Stimulated activated CD4-positive, alpha-beta T cell treated with anti-CD3 and anti-CD28 coated beads, Interleukin-2, amount 100 ng/mL, for 24 hours (primary cell): Measurements from ENCODE around the gene MICALL2.

Experiments used
- DNase-seq, 2 donors: peaks; one replicate each; pipeline ENCODE4 v3.0.0-alpha.2; 2020

The MICALL2 gene

DNA sequence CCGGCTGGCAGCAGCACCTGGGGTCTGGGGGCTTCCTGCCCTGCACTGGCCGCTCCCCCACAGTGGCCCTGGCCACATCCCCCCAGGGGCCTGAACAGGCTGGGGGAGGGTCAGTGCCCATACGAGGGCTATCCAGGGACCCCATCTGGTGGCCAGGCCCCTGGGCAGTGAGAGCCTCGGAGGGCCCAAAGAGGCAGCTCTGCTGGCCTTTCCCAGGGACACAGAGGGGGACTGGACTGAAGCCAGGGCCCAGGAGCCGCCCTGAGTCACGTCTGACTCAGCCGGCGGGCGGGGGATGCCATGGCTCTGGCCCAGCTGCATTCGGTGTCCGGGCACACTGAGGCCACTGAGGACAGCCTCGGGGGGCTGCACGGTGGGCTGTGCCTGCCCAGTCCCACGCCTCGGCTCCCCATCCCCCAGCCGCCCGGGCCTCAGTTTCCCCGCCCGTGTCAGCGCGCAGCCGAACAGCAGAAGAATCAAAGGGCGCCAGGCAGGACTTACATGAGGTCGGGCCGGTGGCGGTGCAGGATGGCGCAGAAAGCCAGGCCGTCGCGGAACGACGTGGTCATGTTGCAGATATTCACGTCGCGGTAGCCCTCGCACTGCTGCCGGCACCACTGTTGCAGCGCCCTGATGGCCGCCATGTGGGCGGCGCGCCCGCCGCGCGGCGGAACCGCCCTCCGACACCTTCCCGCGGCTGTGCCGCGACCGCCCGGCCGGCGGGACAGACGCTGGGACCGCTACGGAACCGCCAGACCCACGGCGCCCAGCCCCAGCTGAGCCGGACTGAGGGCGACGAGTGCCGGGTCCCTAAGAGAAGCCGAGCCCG lies at the start of gene MICALL2:
MICALL2 (minus strand) TSS at position 788 of the 829 bp plus-strand sequence; CDS start at position 644, 144 bp downstream.
- DNase-seq: peak; percentile 40 to 50

DNA sequence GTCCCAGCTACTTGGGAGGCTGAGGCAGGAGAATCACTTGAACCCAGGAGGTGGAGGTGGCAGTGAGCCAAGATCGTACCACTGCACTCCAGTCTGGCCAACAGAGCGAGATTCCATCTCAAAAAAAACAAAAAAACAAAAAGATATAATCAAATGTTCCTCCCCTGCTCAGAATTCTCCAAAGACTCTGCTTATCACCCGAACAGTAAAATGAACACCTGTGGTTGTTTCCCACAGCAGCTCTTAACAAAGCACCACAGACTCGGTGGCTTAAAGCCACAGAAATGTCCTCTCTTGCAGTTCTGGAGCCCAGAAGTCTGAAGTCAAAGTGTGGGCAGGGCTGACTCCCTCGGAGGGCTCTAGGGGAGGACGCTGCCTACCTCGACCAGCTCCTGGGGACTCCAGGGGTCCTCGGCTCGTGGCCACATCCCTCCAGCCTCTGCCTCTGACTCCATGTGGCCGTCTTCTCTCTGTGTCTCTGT lies 49.0 kb upstream of the MICALL2 start:
- no peak for DNase-seq

DNA sequence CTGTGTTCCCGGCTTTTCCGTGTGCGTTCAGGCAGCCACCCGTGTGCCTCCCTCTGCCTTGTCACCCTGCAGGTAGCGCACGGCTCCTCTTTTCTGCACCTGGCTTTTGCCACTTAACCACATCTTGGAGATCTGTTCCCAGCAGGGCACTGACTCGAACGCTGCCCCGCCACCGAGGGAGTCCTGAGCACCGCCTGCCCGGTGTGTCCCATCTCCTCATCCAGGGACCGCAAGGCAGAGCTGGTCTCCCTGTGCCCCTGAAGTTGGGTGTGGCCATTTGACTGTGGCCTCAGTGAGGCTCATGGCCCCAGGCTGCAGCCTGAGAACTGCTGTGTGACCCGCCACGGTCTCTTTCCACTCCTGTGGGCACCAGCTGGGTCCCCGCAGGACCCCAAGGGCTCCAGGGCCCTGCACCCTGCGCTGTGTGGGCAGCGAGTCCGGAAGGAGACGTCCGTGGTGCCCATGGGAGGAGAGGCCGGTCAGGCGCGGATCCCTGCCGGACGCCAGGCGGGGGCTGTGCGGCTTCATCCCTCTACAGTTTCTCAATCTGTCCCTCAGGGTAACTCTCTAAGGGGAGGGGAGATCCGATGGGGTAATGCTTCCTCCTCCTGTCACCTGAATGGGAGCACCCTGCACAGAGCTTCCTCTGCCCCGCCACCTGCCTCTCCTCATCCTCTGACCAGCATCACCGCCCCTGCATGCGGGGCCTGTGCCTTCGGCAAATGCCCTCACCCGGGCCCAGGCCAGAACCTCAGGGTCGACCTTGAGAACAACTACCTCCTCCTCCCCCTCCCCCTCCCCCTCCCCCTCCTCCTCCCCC lies 46.7 kb upstream of the MICALL2 start:
- peak in 1 of 2 donors; percentile 17 for DNase-seq

DNA sequence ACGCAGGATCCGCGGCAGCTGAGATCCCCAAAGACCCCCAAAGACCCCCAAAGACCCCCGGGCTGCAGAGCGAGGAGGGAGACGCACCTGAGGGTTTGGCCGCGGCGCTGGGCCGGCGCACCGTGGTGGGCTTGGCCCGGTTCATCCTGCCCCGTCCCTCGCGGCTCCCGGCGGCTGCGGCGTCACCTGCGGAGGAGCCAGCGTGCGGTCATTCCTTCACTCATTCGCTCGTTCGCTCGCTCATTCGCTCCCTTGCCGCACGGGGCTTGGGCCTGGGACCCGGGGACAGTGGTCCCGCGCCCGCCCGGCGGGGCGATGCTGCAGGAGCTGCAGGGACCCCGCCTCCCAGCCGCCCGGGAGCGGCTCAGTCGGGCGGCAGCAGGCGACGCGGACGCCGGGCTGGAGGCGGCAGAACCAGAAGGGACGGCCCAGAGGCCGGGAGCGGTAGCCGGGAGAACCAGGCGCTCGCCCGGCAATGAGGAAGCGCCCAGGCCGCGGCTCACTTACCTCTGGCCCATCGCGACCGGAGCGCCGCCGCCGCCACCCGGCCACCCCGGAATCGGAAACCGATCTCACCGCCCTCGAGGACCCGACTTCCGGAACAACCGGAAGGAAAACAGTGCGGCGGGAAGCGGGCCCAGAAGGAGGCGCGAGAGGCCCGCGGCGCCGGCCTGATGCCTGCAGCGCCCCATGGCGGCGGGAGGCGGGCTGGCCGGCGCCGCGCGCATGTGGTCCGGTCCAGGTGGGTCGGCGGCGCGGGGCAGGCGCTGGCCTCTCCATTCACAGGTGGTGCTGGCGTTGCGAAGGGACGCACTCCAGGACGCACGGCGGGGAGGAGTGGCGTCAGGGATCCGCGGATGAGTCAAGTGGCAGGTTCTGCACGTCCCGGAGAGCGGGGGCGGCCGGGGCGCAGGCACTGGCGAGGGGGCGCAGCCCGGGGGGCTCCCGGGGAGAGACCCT lies 44.8 kb upstream of the MICALL2 start, which contains the start of gene INTS1:
INTS1 (minus strand) TSS at position 574 of the 960 bp plus-strand sequence; CDS start at position 145, 429 bp downstream.
- peak; percentile 91 for DNase-seq

DNA sequence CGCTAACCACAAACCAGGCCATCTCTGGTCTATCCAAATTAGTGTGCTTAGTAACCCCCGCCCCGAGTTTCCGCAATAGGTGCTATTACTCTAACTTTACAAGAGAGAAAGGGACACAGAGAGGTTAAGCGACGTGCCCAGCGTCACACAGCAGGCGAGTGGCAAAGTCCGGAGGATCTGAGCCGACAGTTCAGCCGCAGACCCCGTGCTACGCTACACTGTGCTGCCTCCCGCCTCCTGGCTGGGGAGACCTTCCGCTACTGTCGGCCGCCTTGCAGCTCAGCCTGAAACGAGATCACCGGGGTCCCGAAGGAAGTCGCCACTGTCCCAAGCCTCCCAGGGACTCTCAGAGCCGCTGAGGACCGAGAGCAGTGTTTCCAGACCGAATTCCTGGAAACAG lies 44.1 kb upstream of the MICALL2 start:
- DNase-seq: no peak

DNA sequence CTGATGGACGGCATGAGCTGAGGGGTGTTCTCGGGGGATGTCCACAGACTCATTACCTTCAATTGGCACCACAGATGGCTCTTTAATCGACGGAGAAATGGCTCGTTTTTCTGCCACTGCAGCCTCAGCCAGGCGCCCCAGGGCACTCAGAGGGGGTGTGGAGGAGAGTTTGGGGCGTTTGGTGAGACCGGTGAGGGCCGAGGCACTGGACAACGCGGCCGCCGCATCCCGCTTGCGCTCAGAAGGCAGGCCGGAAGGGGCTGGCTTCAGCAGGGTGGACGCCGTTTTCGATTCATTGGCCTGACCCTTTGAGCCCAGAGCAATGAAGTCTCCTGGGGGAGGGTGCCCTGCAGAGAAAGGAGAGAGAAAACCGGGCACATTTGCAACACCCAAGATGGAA lies 43.6 kb upstream of the MICALL2 start:
- DNase-seq: no peak

DNA sequence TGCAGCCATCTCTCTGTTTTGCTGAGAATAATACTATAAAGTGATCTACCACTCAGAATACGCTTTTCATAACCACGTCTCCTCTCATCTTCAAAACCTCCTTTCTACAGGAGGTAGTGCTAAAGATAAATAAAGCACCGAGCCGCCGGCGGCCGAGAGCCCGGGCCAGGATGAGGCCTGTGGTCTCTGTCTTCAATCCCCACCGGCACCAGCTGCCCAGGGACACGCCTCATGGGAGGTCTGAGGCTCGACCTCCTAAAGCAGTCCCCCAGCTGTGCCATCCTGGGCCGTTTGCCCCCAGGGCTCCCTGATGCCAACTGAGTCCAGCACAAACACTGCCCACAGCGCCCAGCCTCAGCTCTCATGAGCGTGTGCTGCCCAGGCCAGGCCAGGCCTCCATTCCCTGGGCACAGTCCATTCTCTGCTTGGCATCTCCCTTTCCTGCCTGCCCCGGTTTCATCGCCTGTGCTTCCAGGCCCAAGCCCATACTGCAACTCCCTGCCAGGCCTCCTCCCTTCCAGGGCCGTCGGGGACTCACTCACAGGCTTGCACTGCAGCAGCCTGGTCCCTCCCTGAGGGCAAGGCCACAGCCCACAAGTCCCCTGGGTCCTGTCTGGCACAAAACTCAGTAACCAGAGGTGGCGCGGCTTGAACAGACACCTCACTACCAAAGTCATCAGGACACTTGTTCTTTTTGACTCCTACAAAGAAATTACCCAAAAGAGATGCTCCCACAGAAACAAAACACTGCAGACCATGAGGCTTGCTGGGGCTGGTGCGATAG lies 42.4 kb upstream of the MICALL2 start:
- no peak for DNase-seq

DNA sequence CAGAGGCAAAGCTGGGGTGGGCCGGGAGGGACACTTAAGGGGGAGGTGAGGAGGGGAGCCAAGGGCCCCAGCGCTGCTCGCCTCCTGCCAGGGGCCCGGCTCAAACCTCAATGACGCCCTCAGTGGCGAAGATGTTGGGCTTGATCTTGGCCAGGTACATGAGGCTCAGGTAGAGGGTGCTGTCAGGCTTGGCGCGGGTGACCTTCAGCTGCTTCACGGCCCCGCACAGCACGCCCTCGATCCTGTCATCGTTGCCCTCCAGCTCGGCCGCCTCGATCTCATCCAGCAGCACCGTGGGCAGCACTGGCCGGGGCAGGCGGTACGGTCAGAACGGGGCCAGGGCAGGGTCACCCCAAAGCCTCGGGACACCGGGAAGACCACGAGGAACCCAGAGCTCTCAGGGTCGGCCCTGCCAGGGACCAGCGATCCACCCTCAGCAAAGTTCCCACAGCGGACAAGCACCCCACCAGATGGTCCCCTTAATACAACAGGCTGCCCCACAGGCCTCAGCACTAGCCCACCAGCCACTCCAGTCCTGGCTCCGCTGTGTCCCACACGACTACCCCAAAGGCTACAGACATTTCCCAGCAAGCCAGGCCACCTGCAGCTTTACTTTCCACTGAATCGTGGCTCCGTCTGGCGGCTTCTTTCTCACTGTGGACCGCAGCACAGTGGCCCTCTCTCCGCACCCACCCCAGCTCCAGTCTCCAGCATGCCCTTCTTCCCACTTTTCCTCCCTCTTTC lies 41.0 kb upstream of the MICALL2 start:
- DNase-seq: no peak

DNA sequence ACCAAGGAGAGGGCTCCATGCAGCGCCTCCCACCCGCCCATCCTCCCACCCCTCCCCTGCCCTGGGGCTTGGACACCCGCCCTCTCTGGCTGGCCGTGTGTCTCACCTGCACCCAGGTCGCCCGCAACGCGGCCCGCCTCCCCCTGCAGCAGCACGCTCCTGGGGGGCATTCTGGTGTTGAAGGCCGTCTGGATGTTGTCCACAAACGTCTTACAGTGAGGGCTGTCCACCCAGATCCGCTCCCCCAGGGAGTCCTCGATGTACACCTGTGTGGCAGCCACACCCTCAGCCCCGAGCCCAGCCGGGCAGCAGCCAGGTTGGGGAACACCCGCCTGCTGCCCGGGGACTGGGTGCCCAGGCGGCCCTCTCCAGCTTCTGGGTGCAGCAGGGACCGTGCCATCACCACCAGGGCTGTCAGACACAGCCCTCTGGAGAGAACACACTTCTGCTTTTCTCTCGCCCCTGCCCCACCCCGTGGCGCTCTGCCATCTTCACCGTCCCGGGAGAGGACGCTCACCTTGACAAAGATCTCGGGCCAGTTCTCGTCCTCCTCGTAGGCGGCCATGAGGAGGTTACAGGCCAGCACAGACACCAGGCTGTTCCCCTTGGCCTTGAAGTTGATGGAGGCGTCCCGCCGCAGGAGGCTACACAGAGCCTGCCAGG lies 40.2 kb upstream of the MICALL2 start:
- no peak for DNase-seq

DNA sequence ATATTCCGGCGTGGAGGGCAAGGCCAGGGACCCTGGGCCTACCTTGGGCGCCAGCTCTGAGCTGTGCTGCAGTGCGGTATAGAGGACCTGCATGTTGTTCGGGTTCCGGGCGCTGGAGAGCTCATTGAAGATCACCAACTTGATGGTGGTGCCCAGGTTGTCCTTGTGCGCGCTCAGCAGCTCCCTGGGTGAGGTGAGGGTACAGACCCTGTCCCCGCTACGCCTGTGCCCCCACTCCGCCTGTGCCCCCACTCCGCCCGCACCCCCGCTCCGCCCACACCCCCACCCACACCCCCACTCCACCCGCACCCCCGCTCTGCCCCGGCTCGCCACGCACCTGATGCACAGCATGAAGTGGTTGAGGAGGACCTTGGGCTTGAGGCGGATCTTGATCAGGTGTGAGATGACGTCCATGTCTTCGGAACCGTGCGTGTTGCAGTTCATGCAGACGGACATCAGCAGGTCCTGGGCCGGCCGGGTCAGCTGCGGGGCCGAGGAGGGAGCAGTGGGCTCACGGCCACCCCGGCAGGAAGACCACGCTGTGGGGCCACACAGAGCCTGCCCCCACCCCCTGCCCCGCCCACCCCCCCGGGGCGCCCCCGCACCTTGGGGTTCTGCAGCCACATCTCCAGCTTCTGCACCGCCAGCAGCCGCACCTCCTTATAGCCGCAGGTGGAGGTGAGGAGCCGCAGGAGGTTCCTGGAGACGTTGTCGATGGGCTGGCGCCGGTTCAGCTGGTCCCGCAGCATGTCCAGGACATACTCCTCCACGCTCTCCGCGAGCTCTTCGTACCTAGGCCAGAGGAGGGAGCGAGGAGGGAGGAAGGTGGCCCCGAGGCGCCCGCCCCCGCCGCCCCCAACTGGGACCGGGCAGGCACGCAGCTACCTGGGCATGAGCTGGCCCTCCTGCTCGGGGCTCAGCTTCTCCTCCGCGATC lies 39.4 kb upstream of the MICALL2 start:
- DNase-seq: no peak

DNA sequence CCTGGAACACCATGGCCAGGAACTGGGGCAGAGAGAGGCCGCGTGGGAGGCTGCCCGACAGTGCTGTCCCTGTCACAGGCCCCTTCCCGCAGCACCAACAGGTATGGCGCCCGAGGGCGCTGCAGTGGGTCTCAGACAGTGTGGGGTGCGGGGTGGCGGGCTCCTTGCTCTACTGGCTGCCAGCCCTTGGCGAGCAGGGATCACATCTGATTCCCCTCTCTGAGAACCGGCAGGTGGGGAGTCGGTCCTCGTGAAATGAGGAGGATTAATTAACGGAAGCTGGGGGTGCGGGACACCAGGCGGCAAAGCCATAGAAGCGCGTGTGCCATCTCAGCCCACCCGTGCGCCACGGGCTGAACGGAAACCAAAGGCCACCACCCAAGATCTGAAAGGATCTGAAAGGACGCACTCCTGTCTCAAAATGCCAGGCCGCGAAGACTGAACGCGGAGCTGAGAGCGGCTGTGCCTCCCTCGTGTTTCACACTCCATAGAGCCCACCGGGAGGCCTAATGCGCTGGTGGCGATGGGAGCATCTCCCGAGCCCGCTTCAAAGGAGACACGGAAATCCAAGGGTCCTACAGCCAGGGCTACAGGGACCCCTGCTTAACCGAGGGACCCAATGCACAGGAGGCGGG lies 38.1 kb upstream of the MICALL2 start:
- DNase-seq: no peak

DNA sequence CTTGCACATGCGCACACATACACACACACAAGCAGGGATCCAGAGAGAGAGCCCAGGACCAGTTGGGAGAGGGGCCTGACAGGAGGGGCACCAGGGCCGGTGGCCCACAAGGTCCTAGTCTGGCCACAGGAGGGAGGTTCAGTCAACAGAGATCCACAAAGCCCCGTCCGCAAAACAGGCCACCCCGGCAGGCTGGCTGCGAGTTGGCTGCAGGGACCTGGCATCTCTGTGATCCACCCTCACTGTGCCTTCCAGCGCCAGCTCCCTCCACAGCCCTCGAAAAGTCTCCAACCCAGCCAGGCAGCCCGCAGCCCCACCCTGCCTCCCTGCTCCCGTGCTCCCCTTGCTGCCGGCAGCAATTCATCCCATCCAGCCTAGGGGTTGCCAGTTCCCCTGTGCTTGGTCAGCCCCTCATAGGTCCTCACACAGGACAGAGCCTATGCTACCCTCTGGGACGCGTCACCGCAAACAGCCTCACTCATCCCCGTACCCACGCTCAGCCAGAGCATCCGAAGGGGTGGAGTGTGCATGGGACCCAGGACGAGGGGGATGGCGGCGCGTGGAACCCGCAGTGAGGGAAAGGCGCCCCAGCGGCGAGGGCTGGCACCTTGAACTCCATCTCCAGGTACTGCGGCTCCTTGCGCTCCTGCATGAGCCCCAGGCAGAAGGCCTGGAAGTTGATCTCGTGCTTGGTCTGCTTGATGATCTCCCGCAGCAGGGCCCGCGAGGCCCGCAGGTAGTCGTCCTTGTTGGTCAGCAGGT lies 37.4 kb upstream of the MICALL2 start:
- no peak for DNase-seq

DNA sequence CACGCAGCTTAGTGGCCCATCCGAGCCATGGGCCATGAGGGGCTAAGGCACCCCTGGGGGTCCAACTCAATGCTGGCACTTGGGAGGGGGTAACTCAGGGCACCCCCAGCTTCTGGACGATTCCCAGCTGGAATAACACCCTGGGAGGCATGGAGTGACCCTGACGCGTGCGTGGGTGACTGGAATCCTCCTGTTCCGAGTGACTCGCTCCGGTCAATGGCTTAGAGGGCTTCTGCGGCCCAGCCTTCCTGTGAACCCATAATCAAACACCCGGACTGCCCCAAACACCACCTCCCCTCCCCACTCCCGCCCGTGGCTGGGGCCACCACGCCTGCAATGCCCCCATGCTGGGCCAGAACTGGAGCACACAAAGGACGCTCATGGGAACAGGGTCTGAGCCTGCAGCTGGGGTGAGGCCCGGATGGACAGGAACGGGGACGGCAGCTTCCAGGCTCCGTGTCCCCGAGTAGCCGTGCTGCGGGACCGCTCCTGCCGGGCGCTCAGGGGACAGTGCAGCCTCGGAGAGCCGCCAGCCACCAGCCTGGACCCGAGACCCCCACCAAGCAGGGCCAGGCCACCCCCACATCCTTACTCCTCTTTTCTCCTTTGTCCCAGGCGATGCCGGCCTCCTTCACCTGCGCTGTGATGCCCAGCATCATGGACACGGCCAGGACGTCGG lies 36.4 kb upstream of the MICALL2 start:
- DNase-seq: no peak

DNA sequence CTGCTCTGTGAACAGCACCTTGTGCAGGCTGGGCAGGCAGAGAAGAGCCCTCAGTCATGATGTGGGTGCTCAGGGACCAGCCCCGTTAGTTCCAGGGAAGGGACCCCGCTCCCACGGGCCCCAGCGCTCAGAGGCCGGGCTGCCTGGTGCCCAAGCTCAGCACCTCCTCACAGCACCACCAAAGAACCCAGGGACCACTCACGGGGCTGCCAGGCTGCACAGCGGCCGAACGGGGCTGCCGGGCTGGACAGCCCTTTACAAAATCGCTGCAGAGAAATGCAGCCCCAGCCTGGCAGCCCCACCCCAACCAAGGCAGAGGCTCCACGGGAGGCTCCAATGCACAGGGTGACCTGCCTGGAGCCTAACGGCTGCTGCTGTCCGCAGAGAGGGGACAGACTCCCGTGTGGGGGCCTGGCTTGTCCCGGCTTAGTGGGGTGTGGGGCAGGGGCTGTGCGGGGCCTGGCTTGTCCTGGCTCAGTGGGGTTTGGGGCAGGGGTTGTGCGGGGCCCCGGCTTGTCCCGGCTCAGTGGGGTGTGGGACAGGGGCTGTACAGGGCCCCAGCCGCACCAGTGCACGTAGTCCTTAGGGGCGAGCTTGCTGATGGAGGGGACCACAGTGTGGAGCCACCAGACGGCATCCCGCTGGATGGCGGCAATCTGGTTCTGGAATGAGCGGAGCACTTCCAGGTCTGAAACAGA lies 35.7 kb upstream of the MICALL2 start:
- no peak for DNase-seq

DNA sequence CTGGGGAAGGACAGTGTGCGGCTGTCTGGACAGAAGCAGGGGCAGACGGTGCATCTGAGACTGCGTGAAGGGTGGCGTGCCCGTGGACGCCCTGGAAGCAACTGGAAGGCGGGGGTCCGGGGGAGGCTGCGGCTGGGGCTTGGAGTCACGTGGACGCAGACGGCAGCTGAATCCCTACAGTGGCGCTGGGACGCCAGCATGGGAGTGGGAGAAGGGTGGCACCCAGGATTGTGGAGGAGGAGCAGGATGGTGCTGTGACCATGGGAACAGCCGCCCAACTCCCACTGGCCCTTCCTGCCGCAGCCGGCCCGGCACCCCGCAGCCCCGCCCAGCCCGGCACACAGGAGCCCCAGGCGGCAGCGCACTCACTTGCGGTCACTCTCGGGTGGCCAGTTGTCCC lies 35.2 kb upstream of the MICALL2 start:
- no peak for DNase-seq

DNA sequence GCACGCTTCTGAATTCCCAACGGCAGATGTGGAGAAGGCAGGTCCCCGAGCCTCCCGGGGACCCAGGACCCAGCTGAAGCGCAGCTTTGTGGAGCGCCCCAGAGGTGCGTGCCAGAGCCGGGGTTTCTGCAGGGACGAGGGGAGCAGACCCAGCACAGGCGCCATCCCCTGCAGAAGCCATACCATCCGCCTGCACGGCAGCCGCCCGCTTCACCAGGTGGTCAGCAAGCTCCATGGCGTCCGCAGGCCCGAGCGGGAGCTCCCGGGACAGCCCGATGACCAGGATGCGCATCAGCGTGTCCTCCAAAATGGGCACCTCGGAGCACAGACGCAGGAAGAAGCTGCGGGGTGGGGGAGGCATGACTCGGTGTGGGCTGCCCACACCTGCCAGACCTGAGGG lies 34.3 kb upstream of the MICALL2 start:
- DNase-seq: no peak

DNA sequence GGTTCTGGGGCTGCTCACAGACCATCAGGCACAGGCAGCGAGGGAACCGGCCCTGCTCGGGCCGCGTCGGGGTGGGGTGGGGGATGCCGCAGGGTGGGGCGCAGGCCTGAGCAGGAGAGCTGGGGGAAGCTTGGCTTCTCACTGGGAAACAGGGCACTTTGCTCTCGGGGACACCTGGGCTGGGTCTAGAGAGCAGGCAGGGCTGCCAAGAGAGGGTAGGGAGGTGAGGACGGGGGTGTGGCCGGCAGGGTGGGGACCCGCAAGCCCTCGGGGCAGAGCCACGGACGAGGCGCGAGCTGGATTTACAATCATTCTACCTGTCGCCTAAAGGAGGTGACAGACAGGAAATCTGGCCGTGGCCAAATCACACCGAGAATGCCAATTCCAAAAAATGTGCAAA lies 33.9 kb upstream of the MICALL2 start:
- DNase-seq: no peak
